ENCODE data around the gene C1QTNF9. TPM values are rescaled to one million over a fixed set of nuclear protein-coding genes. Genes with fewer than 3 reads are reported as not detected.

The C1QTNF9 gene
- total and polyA plus RNA-seq, 2 donors (not counting 1 experiment from before 2014, with no cell fraction given): not detected

DNA sequence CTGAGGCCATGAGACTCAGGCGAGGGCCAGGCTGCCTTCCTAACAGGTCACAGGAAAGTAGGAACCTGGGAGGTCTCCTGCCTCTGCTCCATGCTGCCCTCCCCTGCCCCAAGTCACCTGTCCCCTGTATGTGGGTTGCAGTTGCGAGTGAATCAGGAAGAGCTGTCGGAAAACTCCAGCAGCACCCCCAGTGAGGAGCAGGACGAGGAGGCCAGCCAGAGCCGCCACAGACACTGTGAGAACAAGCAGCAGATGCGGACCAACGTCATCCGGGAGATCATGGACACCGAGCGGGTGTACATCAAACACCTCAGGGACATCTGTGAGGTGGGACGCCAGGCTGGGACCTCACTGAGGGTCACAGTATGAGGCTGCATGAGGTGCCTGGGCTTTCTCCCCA lies 22.8 kb upstream of the C1QTNF9 start:
- no peaks in the 10 kb centered on the region for H3K4me1 ChIP-seq (ENCODE audit: control insufficient read depth in 2 of 2, insufficient read depth in 2 of 2, low read length in 2 of 2)
- no peaks in the 10 kb centered on the region for H3K27me3 ChIP-seq (replicated peaks in 1 of 4; ENCODE audit: control extremely low read depth in 1 of 4, control insufficient read depth in 3 of 4, insufficient read depth in 4 of 4, low read length in 3 of 4)
- TF ChIP-seq EZH2 (IDR thresholded peaks at IDR 0.05; ENCODE audit: borderline replicate concordance, insufficient read depth, low read depth, low read length, poor library complexity, severe bottlenecking): no peak
- TF ChIP-seq, protein P1, sequence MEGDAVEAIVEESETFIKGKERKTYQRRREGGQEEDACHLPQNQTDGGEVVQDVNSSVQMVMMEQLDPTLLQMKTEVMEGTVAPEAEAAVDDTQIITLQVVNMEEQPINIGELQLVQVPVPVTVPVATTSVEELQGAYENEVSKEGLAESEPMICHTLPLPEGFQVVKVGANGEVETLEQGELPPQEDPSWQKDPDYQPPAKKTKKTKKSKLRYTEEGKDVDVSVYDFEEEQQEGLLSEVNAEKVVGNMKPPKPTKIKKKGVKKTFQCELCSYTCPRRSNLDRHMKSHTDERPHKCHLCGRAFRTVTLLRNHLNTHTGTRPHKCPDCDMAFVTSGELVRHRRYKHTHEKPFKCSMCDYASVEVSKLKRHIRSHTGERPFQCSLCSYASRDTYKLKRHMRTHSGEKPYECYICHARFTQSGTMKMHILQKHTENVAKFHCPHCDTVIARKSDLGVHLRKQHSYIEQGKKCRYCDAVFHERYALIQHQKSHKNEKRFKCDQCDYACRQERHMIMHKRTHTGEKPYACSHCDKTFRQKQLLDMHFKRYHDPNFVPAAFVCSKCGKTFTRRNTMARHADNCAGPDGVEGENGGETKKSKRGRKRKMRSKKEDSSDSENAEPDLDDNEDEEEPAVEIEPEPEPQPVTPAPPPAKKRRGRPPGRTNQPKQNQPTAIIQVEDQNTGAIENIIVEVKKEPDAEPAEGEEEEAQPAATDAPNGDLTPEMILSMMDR (IDR thresholded peaks at IDR 0.05): no peak
- no peak overlapping the region for H3K4me3 ChIP-seq (ENCODE audit: control extremely low read depth in 1 of 5, extremely low read depth in 1 of 5, insufficient read depth in 1 of 5, low read depth in 2 of 5, low read length in 4 of 5)
- peaks cover 5 to 43% of the 10 kb centered on the region in 2 experiments for H3K36me3 ChIP-seq (replicated peaks in 1 of 2; ENCODE audit: control extremely low read depth in 1 of 2, control insufficient read depth in 1 of 2, extremely low read depth in 1 of 2, insufficient read depth in 2 of 2, low read length in 1 of 2)
- no peak overlapping the region for H2AFZ ChIP-seq (ENCODE audit: insufficient read depth, low read depth, low read length, poor library complexity, severe bottlenecking)
- H3K27ac Mint-ChIP-seq: no peak overlapping the region
- no peak overlapping the region for H3K27ac ChIP-seq (ENCODE audit: low read length in 2 of 2)
- no peaks in the 10 kb centered on the region for H3K9me3 Mint-ChIP-seq (ENCODE audit: insufficient read depth)
- no peak overlapping the region for H3K4me3 Mint-ChIP-seq
- ATAC-seq (ENCODE audit: low read depth) (no peak), DNase-seq (no peak)
- no peak overlapping the region for H3K4me2 ChIP-seq (replicated peaks; ENCODE audit: low read depth, low read length, poor library complexity, severe bottlenecking)
- no peaks in the 10 kb centered on the region for H3K27me3 Mint-ChIP-seq
- peaks cover 3% of the 10 kb centered on the region for H3K4me1 Mint-ChIP-seq
- H3K79me2 ChIP-seq (ENCODE audit: control insufficient read depth, insufficient read depth, low read length): peaks cover 8% of the 10 kb centered on the region
- no peaks in the 10 kb centered on the region for H4K20me1 ChIP-seq (ENCODE audit: control insufficient read depth, insufficient read depth, low read length, poor library complexity, severe bottlenecking)
- WGBS (ENCODE audit: insufficient coverage): over 99% methylated on average over 11 of the region's 11 CpGs
- H3K9ac ChIP-seq (ENCODE audit: low read length): no peak overlapping the region
- CTCF ChIA-PET: no interaction called here
- POLR2A ChIA-PET: no interaction called here
- H3K9me3 ChIP-seq (ENCODE audit: control extremely low read depth in 1 of 3, control insufficient read depth in 2 of 3, insufficient read depth in 1 of 3, low read length in 2 of 3): no peaks in the 10 kb centered on the region
- intact Hi-C loops (cut with micrococcal nuclease): no loop called here

DNA sequence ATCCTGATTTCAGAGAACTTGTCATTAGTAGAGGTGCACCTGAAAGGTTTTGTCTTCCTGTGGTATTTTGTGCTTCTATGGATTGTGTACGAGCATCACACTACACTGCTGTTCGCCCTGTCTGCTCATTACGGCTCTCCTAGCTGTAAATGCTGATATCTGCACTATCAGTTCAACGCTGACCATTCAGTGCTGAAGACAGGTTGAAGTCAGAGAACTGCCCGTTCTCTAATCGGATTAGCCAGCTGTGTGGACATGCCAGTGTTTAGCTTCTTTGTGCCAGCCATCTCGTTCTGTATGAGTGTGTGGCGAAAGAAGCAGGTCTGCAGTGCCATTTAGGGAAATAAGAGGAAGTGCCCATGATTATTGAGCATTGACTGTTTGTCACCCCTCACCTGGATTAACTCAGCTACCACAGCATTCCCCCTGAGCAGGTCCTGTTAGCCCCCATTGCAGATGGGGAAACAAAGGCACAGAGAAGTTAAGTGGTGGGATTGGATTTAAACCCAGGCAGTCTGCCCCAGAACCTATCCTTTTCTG lies 21.6 kb upstream of the C1QTNF9 start:
- no peaks in the 10 kb centered on the region for H3K27me3 Mint-ChIP-seq

More for the DNA sequence above, 21.6 kb upstream of the C1QTNF9 start:
- POLR2A ChIA-PET: no interaction called here
- H4K20me1 ChIP-seq (ENCODE audit: control insufficient read depth, insufficient read depth, low read length, poor library complexity, severe bottlenecking): no peaks in the 10 kb centered on the region
- ATAC-seq (ENCODE audit: low read depth): no peak
- CTCF ChIA-PET: interaction anchor here (1.3 kb wide), 1 partner anchor 18 kb away, joined by 4 read pairs; no protein-coding TSS in a partner anchor
- TF ChIP-seq, protein P1 (IDR thresholded peaks at IDR 0.05): no peak
- TF ChIP-seq EZH2 (IDR thresholded peaks at IDR 0.05; ENCODE audit: borderline replicate concordance, insufficient read depth, low read depth, low read length, poor library complexity, severe bottlenecking): no peak
- H3K27me3 ChIP-seq (replicated peaks in 1 of 4; ENCODE audit: control extremely low read depth in 1 of 4, control insufficient read depth in 3 of 4, insufficient read depth in 4 of 4, low read length in 3 of 4): no peaks in the 10 kb centered on the region
- no peak overlapping the region for H3K27ac ChIP-seq (ENCODE audit: low read length in 2 of 2)
- intact Hi-C loops (cut with micrococcal nuclease): no loop called here
- WGBS (ENCODE audit: insufficient coverage): 95% methylated on average over 8 of the region's 8 CpGs
- no peaks in the 10 kb centered on the region for H3K9me3 Mint-ChIP-seq (ENCODE audit: insufficient read depth)
- no peak overlapping the region for H3K4me2 ChIP-seq (replicated peaks; ENCODE audit: low read depth, low read length, poor library complexity, severe bottlenecking)
- no peaks in the 10 kb centered on the region for H3K9me3 ChIP-seq (ENCODE audit: control extremely low read depth in 1 of 3, control insufficient read depth in 2 of 3, insufficient read depth in 1 of 3, low read length in 2 of 3)
- H3K4me3 Mint-ChIP-seq: no peak overlapping the region
- H2AFZ ChIP-seq (ENCODE audit: insufficient read depth, low read depth, low read length, poor library complexity, severe bottlenecking): no peak overlapping the region
- H3K4me1 Mint-ChIP-seq: no peaks in the 10 kb centered on the region
- H3K27ac Mint-ChIP-seq: no peak overlapping the region
- H3K4me1 ChIP-seq (ENCODE audit: control insufficient read depth in 2 of 2, insufficient read depth in 2 of 2, low read length in 2 of 2): no peaks in the 10 kb centered on the region
- peaks cover 5 to 43% of the 10 kb centered on the region in 2 experiments for H3K36me3 ChIP-seq (replicated peaks in 1 of 2; ENCODE audit: control extremely low read depth in 1 of 2, control insufficient read depth in 1 of 2, extremely low read depth in 1 of 2, insufficient read depth in 2 of 2, low read length in 1 of 2)
- H3K4me3 ChIP-seq (ENCODE audit: control extremely low read depth in 1 of 5, extremely low read depth in 1 of 5, insufficient read depth in 1 of 5, low read depth in 2 of 5, low read length in 4 of 5): no peak overlapping the region
- DNase-seq: no peak
- H3K79me2 ChIP-seq (ENCODE audit: control insufficient read depth, insufficient read depth, low read length): peaks cover 4% of the 10 kb centered on the region
- no peak overlapping the region for H3K9ac ChIP-seq (ENCODE audit: low read length)
